Mesenteric fat pad (tissue), 1 donor: ENCODE results near the gene CSH2. TPM values are rescaled to one million over a fixed set of nuclear protein-coding genes. Genes with fewer than 3 reads are reported as not detected.

Experiments
- DNase-seq: peaks from one replicate; pipeline ENCODE4 v3.0.0-alpha.2; 2020; ENCODE audit warnings: low spot score
- total RNA-seq: library from RNA; stranded (reverse); fragmentation: NEBNext Ultra II Directional; extraction: Animal tissue kit (Norgen Biotek cat#: 25700); gene quantifications from one replicate; pipeline ENCODE4 v1.2.1, GENCODE V29; 2021
- donor health status: DM: yes; HTN: yes; CAD: no.

CSH2 gene
- total RNA-seq, 1 donor from 2014 or later = not detected

DNA sequence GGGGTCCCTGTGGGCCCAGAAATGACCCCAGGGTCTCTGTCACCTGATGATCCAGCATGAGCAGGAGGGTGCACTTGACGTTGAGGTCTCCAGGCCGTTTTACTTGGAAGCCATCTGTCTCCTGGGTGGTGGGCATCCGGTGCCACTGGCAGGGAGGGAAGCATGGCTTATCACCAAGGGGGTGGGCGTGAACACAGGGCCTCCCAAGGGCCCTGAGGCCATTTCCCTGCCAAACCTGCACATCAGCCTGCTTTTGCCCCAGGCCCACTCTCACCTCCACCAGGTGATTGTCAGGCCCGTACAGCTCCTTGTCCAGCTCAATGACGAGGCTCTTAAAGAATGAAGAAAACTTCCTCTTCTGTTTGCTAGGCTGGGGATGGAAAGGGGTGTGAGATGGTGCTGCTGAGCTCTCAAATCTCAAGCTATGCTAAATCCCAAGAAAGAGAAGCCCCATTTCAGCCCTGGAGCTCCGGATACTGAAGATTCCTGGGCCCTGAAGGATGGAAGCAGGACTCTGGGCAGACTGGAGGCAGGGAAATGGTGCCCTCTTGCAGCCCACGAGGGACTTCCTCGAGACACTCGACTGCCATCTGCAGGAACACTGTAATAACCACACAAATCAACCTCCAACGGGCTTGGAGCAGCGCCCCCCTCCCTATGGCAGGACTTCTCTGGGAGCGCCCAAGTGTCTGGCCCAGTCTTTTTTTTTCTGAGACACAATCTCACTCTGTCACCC lies 38.9 kb downstream of the CSH2 start:
- no peak for DNase-seq

DNA sequence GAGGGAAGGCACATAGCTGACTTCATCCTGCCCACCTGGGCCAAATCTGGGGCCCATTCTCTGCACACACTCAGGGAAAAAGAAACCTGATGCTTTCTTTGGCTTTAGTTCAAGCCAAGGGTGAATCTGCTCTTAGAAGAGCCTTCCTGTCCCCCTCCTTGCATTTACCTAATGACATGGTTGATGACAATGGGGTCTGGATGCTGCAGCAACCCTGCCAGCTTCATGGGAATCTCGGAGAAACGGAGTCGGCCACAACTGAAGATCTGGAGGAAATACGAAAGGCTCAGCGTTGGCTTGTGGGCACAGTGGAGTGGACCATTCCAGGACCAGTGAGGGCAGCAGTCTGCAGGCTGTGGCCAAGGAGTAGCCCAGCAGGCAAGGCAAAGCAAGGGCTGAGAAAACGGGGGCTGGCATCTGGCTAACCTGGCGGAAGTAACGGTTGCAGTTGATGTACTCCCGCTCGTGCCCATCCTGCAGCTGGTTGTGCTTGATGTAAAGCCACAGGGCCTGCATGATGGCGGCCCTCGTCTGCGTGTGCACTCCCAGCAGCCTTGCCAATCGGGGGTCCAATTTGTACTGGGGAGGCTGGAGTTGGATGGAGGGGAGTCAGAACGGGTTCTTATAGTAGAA lies 39.6 kb downstream of the CSH2 start:
- peak; percentile 84 for DNase-seq

DNA sequence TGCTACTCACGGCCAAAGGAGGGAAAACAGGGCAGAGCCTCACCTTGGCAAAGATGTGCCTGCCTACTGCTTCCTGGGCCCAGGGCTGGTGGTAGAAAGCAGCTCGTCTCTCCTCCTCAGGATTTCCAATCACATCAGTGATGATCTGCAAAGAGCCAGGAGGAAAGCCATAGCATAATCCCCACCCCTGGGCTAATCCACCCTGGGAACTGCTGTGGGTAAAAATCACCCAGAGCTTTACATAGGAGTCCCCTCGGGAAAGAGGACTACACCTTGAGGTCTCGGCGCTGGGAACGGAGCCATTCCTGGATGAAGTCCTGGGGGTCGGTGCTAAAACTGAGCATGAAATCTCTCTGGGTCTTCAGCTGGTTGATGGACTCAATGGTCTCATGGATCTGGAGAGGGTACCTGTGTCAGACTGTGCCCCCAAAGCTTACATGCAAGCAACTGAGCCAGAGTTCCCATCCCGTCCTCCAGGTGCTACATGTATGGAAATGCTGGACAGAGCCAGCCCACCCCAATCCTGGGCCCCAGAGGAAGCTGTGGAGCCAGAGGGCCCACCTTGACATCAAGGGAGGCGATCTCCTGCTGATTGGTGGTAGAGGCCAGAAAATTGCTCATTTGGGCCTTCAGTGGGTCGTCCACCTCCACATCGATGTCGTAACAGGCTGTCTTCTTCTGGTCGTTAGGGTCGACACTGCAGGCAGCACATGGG lies 40.3 kb downstream of the CSH2 start:
- peak; percentile 55 for DNase-seq

DNA sequence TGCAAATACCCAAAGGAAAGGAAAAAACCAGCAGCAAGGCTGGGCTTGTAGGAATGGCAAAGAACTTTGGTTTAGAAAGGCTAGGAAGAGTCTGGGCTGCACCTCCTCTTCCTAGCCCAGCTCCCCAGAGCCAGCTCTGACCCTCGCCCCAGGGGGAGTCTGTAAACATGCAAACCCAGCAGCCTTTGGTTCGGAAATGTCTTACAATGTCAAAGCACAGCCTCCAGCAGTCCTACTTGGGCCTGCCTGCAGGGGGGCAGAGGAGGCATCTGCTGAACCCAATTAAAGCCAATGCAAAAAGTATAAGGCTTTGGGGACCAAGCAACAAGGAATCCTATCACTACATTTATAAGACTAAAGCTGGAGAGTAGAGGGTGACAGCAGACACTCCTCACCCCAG lies 41.0 kb downstream of the CSH2 start:
- DNase-seq = peak; percentile 80

DNA sequence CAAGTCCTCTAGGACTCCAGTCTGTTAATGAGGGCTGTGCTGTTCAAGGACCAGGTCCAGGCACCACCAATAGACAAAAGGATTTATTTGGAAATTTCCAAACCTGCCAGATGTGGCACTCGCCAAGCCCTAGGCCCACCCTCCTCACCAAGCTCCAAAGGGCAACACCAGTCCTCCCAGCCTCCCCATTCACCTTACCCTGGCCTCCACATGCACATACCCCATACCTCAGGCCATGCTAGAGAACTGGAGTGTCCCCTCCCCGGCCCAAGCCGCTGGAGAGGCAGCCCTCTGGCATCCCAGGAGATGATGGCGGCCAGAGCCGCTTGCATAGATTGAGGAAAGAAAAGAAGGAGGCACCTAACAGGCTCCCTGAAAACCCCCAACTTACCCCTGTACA lies 41.5 kb downstream of the CSH2 start:
- DNase-seq = peak; percentile 62

DNA sequence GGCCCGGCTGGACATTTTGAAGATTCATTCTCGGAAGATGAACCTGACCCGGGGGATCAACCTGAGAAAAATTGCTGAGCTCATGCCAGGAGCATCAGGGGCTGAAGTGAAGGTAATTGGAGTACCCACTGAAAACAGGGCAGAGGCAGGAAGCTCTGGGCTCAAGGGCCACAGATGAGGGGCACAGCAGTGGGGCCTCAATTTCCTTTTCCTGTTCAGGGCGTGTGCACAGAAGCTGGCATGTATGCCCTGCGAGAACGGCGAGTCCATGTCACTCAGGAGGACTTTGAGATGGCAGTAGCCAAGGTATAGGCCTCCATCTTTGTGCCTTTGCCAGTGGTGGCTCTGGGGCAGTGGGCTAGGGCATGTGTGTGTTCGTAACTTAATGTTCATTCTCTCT lies 42.0 kb downstream of the CSH2 start:
- DNase-seq = peak; percentile 49

DNA sequence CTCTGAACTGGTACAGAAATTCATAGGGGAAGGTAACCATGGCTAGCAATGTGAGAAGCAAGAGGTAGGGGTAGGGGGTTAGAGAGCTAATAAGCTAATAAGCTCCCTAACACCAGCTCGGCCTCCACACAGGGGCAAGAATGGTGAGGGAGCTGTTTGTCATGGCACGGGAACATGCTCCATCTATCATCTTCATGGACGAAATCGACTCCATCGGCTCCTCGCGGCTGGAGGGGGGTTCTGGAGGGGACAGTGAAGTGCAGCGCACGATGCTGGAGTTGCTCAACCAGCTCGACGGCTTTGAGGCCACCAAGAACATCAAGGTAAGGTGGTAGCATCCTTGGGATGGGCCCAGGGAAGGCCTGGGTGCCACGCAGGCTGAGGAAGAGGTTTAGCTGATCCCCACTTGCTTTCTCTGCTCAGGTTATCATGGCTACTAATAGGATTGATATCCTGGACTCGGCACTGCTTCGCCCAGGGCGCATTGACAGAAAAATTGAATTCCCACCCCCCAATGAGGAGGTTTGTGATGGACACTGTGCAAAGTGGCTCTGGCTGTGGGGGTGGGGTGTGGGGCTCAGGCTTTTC lies 42.5 kb downstream of the CSH2 start:
- peak; percentile 62 for DNase-seq

DNA sequence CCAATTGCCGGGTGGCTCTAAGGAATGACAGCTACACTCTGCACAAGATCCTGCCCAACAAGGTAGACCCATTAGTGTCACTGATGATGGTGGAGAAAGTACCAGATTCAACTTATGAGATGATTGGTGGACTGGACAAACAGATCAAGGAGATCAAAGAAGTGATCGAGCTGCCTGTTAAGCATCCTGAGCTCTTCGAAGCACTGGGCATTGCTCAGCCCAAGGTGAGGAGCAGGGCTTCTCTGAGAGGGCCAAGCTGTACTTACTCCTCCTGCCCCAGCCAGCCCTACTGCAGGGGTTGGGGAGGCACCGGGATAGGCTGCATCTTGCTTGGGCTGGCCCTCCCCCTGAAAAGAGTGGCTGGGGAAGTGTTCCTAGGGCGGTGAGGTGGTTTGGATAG lies 43.2 kb downstream of the CSH2 start:
- DNase-seq = no peak

DNA sequence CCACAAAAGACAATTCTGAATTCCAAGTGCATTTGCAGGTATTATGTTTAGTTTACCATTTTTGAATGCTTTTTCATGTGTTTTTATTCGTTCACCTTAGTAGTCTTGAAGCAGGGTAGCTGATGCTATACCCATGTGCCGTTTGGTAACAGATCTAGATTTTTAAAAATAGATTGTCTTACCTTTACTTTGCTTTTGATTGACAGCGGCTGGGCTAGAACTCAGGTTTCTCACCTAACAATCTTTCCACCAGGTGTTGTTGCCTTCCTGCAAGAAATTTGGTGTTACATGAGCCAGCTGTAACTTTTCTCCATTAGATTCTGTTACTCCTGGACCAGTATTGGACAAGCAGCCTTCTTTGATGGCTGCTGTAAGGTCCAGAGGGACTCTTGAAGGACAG lies 44.5 kb downstream of the CSH2 start:
- no peak for DNase-seq

DNA sequence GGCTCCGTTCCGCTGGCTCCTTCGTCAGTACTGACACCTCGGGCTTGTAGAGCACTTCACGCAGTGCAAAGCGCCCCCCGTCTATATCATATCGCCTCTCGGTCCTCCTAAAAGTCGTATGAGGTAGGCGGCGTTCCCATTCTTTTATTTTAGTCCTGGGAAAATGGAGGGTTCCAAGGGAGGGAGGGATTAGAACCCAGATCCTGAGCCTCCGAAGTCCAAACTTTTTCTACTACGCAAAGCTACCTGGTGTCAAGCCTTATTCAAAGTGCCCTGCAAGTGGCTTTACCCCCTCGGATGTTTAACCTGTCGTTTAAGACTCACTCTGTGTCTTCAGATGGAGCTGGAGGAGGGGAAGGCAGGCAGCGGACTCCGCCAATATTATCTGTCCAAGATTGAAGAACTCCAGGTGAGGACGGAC lies 45.7 kb downstream of the CSH2 start:
- DNase-seq = no peak

DNA sequence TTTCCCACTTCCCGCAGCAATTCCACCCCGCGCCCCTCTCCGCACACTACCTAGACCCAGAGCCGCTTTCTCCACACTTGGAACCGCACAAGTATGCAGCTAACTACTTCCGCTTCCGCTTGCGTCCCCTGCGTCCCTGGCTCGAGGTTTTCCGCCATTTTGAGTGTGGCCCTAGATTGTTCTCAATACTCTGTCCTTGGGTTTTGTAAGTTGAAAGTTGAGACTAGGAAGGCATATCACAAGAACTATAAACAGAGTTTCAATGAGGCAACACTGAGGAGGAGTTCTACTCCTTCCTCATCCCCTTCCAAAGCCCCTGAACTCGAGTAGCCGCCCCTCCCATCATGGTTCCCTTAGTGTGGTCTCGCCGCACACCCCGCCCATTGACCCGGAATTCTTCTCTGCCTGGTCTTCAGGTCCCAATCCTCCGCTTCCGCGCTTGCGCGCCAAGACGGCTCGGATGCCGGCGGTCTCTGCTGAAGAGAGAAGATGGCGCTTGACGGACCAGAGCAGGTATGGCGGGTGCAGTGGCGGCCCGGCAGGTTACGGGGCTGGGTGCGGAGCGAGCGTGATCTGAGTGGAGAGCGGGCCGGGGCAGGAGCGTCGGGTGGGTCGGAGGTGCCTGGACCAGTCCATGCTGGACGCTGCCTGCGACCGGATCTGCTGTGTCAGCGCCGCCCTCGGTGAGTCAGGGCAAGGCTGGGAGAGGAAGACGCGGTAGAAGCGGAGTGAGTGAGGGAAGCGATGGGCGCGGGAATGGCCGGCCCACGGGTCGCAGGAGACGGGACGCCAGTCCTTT lies 46.3 kb downstream of the CSH2 start, which contains the start of the genes FTSJ3 and PSMC5:
Gene FTSJ3, minus strand, starts transcription at position 662 of the 799 bp plus-strand sequence. CDS start 761 bp downstream, outside the sequence.
Gene PSMC5, plus strand, starts transcription at position 430 of the 799 bp plus-strand sequence. Its CDS starts 60 bp downstream, at position 490.
- peak; percentile 97 for DNase-seq

DNA sequence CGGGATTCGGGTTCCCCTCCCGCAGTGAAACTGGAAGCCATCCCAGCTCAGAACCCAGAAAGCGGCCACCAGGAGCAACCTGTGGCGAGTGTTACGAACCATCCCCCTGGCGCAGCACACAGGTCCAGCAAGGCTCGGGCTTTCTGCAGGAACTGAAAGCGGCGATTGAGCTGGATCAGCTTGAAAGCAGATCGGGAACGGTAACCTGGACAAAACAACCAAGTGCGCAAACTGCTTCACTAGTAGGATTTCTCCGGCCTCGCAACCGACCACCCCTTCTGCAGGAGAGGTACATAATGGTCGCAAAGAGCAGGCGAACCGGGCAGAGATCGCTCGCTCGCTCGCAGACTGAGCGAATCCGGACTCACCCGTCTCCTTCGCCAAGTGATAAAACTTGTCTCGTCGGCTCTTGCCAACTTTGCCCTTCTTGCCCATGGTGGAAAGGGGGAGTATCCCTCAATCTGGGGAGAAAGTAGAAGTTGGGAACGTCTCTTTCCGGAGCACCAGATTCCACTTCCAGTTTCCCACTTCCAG lies 46.9 kb downstream of the CSH2 start:
- peak; percentile 83 for DNase-seq

DNA sequence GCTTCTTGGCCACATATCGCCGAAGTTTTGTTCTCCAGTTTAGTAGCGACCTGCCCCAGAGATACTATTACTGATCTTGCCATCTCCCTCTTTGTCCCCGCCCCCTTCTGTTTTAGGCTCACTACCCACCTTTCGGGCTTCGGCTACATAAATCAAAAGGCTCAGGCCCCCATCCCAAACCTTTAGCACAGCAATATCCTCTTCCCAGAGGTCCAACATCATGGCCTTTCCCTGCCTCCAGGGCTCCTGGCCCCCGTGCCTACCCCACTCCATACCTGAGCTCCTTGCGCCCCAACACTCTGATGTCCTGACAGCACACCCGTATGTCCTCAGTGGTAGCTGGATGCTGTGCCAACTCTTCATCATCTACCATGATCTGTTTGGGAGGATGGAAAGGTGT lies 49.1 kb downstream of the CSH2 start:
- peak; percentile 35 for DNase-seq

DNA sequence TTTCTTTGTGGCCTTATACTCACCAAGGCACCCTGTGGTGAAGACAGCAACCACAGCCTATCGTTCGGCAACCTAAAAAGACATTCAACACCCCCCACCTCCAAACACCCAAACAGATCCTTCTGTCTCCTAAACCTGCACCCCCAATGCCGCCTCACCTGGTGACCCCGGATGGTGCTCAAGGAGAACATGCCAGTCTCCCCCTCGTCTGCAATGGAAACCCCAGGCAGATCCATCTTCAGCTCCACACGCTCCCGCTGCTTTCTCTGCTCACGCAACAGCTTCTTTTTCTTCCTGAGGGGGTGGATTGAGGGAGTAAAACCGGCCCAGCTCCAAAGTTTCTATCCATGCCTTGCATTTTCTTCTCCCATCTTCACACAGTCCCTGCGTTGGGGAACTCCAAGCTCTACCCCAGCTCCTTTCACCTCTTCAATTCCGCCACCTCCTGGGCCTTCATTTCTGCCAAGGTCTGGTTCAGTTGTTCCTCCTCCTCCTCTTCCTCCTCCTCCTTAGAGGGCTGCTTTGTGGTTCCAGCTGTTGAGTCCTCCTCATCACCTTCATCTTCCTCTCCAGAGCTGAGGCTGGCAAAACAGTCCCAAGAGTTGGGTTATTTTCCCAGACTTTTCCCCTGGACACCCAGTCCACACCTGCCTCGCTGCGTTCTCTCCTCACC lies 49.7 kb downstream of the CSH2 start:
- peak; percentile 80 for DNase-seq

DNA sequence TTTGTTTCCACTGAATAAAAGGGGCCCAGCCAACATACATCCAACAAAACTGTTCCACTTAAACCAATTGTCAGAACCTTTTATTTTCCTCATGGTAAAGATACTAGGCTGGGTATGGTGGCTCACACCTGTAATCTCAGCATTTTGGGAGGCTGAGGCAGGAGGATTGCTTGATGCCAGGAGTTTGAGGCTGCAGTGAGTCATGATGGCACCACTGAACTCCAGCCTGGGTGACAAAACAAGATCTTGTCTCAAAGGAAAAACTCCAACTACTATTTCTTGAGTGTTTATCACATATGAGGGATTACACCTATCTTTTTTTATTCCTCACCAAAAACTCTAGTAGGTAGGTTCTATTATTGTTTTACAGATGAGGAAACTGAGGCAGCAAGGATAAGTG lies 50.9 kb downstream of the CSH2 start:
- peak; percentile 57 for DNase-seq

Other genes with a start within 250 kb of the CSH2 start
- 11.3 TPM for gene LIMD2, start 173.6 kb downstream of the CSH2 start, total RNA-seq
- gene STRADA, start 131.9 kb downstream of the CSH2 start, total RNA-seq = 34.3 TPM
- gene CCDC47, start 100.1 kb downstream of the CSH2 start, total RNA-seq = 110 TPM
- 130 TPM for gene DDX42, start 99.5 kb downstream of the CSH2 start, total RNA-seq
- gene PSMC5, start 46.2 kb downstream of the CSH2 start, total RNA-seq = 115 TPM
- 28.8 TPM for gene FTSJ3, start 46.0 kb downstream of the CSH2 start, total RNA-seq
- 57.4 TPM for gene SMARCD2, start 31.0 kb downstream of the CSH2 start, total RNA-seq
- gene GH2, start 8.3 kb upstream of the CSH2 start, total RNA-seq = not detected
- not detected for gene CSH1, start 22.9 kb upstream of the CSH2 start, total RNA-seq
- gene CSHL1, start 37.6 kb upstream of the CSH2 start, total RNA-seq = not detected
- not detected for gene GH1, start 45.2 kb upstream of the CSH2 start, total RNA-seq
- gene CD79B, start 58.7 kb upstream of the CSH2 start, total RNA-seq = 4.3 TPM
- 27.1 TPM for gene SCN4A, start 99.2 kb upstream of the CSH2 start, total RNA-seq
- 0.90 TPM for gene PRR29, start 124.7 kb upstream of the CSH2 start, total RNA-seq
- 75.2 TPM for gene ICAM2, start 147.0 kb upstream of the CSH2 start, total RNA-seq